DOHH2 (cell line): Measurements from ENCODE around the gene NPAS3.

Experiments used
- CTCF ChIP-seq: fragments of 200-600 bp; sonication (generic); IDR thresholded peaks from one replicate; pipeline ENCODE4 v1.5.1; 2014; ENCODE audit warnings: antibody characterized with exemption, mild to moderate bottlenecking, low read depth, low read length; ENCODE audit not compliant: poor library complexity, severe bottlenecking
- EZH2phosphoT487 ChIP-seq: fragments of 200-600 bp; sonication (generic); IDR thresholded peaks from 2 replicates; pipeline ENCODE4 v1.6.1; 2017; ENCODE audit warnings: borderline replicate concordance, mild to moderate bottlenecking, antibody characterized with exemption, low read length, moderate library complexity, mixed read lengths

DNA sequence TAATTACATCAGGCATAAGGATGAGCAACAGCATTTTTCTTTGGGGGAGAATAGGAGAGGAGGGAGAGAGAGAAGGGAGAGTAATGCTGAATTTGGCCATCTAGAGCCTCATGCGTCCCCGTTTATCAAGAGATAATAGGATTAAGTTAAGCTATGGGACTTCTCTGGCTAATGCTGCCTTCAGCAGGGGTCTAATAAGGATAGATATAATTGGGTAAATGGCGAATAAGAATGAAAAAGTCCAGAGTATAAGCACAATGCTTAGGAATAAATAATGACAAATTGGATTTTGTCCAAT lies 542.2 kb downstream of the NPAS3 start:
- TF ChIP-seq CTCF (no peak), EZH2phosphoT487 (no peak)
